ENCODE measurements around the gene TNFSF13. TPM values are rescaled to one million over a fixed set of nuclear protein-coding genes. Genes with fewer than 3 reads are reported as not detected.

The TNFSF13 gene
- total and polyA plus RNA-seq, 8 donors = 13.5 to 87.4 (median 20.8) TPM

- peak overlapping the region; percentile 84 to 98 for H3K27ac ChIP-seq
- peaks cover 0 to 73% of the 10 kb centered on the region in 2 donors for H3K36me3 ChIP-seq
- DNase-seq (no peak), ATAC-seq (no peak)
- TF ChIP-seq CTCF (IDR thresholded peaks at IDR 0.05) = no peak
- peaks cover 33 to 86% of the 10 kb centered on the region in 2 donors for H3K4me1 ChIP-seq
- peak overlapping the region in 1 of 2 donors; percentile 100 for H3K4me3 ChIP-seq
- no peaks in the 10 kb centered on the region for H3K9me3 ChIP-seq
- intact Hi-C loops (cut with DNase I) = no loop called here
- no peaks in the 10 kb centered on the region for H3K27me3 ChIP-seq
Observed at GRCh38 chr17:7577327-7578199, 19.0 kb downstream of the TNFSF13 start.

GRCh38 chr17:7579001-7579833, 20.7 kb downstream of the TNFSF13 start, which contains the start of gene CD68:
CD68 (plus strand) TSS chr17:7579638; CDS start chr17:7579678, 40 bp downstream.
- no peaks in the 10 kb centered on the region for H3K27me3 ChIP-seq
- intact Hi-C loops (cut with DNase I) = no loop called here
- DNase-seq = peak in 2 of 4 donors; percentile 64 to 89
- TF ChIP-seq CTCF (IDR thresholded peaks at IDR 0.05) = no peak
- peak within 1 kb of the TSS; percentile 12 to 100 for H3K4me3 ChIP-seq
- peaks cover 40 to 92% of the 10 kb centered on the region in 2 donors for H3K4me1 ChIP-seq
- ATAC-seq = peak; percentile 66
- H3K9me3 ChIP-seq = no peaks in the 10 kb centered on the region
- H3K27ac ChIP-seq = peak within 1 kb of the TSS; percentile 84 to 98
- peaks cover 0 to 67% of the 10 kb centered on the region in 2 donors for H3K36me3 ChIP-seq

- no peaks in the 10 kb centered on the region for H3K9me3 ChIP-seq
- peak overlapping the region; percentile 12 to 100 for H3K4me3 ChIP-seq
- H3K36me3 ChIP-seq = peaks cover 0 to 59% of the 10 kb centered on the region in 2 donors
- intact Hi-C loops (cut with DNase I) = no loop called here
- peak overlapping the region; percentile 84 to 98 for H3K27ac ChIP-seq
- no peak for ATAC-seq
- no peak for TF ChIP-seq CTCF (IDR thresholded peaks at IDR 0.05)
- no peaks in the 10 kb centered on the region for H3K27me3 ChIP-seq
- peaks cover 32 to 92% of the 10 kb centered on the region in 2 donors for H3K4me1 ChIP-seq
- no peak for DNase-seq
Observed at GRCh38 chr17:7579834-7580603, 21.5 kb downstream of the TNFSF13 start.

- no peaks in the 10 kb centered on the region for H3K27me3 ChIP-seq
- no peak for DNase-seq
- peak overlapping the region in 1 of 2 donors; percentile 100 for H3K4me3 ChIP-seq
- H3K4me1 ChIP-seq = peaks cover 25 to 92% of the 10 kb centered on the region in 2 donors
- H3K9me3 ChIP-seq = no peaks in the 10 kb centered on the region
- peaks cover 0 to 50% of the 10 kb centered on the region in 2 donors for H3K36me3 ChIP-seq
- no peak for ATAC-seq
- TF ChIP-seq CTCF (IDR thresholded peaks at IDR 0.05) = no peak
- intact Hi-C loops (cut with DNase I) = no loop called here
- peak overlapping the region; percentile 84 to 98 for H3K27ac ChIP-seq
Observed at GRCh38 chr17:7580604-7581575, 22.3 kb downstream of the TNFSF13 start.
